IPS DF 6.9 (cell line): ENCODE data around the gene MYO3B.

Experiments
- DNase-seq: peaks from one replicate; pipeline ENCODE4 v3.0.0-alpha.2; 2013; ENCODE audit warnings: low read depth, low spot score
- H3K27ac ChIP-seq: one replicate; pipeline ENCODE4 v1.5.1; 2013; ENCODE audit warnings: low read length, control low read depth
- H3K27me3 ChIP-seq: 2 replicates; pipeline ENCODE4 v1.6.1; 2013; ENCODE audit warnings: mild to moderate bottlenecking, low read length; ENCODE audit not compliant: control insufficient read depth, insufficient read depth
- H3K36me3 ChIP-seq: 2 replicates; pipeline ENCODE4 v1.6.1; 2013; ENCODE audit warnings: low read length; ENCODE audit not compliant: control insufficient read depth, insufficient read depth
- H3K4me1 ChIP-seq: 2 replicates; pipeline ENCODE4 v1.6.1; 2013; ENCODE audit warnings: low read length; ENCODE audit not compliant: control insufficient read depth, insufficient read depth
- H3K4me3 ChIP-seq: 2 replicates; pipeline ENCODE4 v1.5.1; 2013; ENCODE audit warnings: mild to moderate bottlenecking, low read length
- H3K9me3 ChIP-seq: 2 replicates; pipeline ENCODE4 v1.6.1; 2013; ENCODE audit warnings: low read length, inconsistent platforms; ENCODE audit not compliant: control insufficient read depth, insufficient read depth
- WGBS: extraction: QIAGEN DNeasy Blood & Tissue Kit; methylation state at CpG from one replicate; pipeline ENCODE4 v1.1.7; 2013; ENCODE audit warnings: mixed read lengths, missing lambda C conversion rate; ENCODE audit not compliant: insufficient read length, insufficient coverage; 5-methylcytosine and 5-hydroxymethylcytosine counted together

The MYO3B gene

GRCh38 chr2:170161516-170162270, 16.3 kb upstream of the MYO3B start:
- DNase-seq: no peak
- Histone ChIP-seq H3K9me3 (no peaks in the 10 kb centered on the region), H3K27me3 (no peaks in the 10 kb centered on the region), H3K36me3 (no peaks in the 10 kb centered on the region), H3K4me1 (no peaks in the 10 kb centered on the region; the same call in 1 of the 2 replicates), H3K27ac (no peak overlapping the region), H3K4me3 (no peak overlapping the region)
- WGBS: no CpG with 5 or more reads among the region's 4 CpGs

DNA sequence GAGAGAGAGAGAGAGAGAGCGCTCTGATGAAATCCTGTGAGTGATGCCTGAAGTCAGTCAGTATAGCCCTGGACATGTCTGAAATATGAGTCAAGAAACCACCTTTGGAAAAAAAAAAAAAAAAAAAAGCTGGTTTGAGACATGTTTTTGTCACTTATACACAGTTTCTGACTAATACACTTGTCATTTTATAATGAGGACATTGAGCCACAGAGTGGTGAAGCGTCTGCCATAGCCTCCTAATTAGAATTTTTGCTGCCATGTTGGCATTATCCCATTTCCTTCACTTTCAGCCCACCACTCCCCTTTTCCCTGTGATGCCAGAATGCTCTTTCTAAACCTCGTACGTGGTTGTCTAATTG, 15.7 kb upstream of the MYO3B start:
- Histone ChIP-seq H3K36me3 (no peaks in the 10 kb centered on the region), H3K4me3 (no peak overlapping the region), H3K4me1 (no peaks in the 10 kb centered on the region; the same call in 1 of the 2 replicates), H3K27me3 (no peaks in the 10 kb centered on the region), H3K9me3 (no peaks in the 10 kb centered on the region), H3K27ac (no peak overlapping the region)
- no CpG with 5 or more reads among the region's 4 CpGs for WGBS
- DNase-seq: no peak

DNA sequence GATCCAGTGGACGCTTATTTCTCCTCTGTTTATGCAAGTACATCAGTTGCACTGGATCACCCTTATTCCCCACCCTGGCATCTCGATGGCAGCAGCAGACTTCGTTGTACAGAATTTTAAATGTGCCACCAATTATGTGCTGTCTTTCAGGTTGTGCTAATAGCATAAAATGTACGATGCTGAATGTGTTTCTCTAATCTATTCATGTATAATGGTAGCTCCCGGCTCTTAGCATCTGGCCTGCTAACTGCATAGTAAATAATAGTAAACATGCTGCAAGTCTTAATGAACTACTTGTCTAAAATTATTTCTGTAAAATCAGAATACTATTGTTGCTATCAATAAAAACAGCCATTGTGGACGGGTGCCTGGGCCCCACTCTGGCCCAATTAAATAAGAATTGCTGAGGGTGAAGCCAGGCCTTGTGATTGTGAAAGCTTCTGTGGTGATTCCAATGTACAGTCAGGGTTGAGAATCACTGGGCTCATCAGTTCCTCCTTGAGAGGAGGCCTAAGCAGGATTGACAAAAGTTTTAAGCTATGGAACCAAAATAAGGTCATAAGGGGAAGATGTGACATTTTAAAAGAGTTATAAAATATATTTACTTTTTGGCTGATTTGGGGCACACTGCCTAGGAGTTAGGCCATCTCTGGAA, 14.4 kb upstream of the MYO3B start:
- H3K27ac ChIP-seq: no peak overlapping the region
- no CpG with 5 or more reads among the region's 6 CpGs for WGBS
- no peak overlapping the region for H3K4me3 ChIP-seq
- DNase-seq: no peak
- H3K4me1 ChIP-seq: no peaks in the 10 kb centered on the region; the same call in 1 of the 2 replicates
- no peaks in the 10 kb centered on the region for H3K9me3 ChIP-seq
- H3K27me3 ChIP-seq: no peaks in the 10 kb centered on the region
- H3K36me3 ChIP-seq: no peaks in the 10 kb centered on the region

- no peak for DNase-seq
- no peak overlapping the region for H3K27ac ChIP-seq
- no peaks in the 10 kb centered on the region for H3K36me3 ChIP-seq
- no CpG with 5 or more reads among the region's 2 CpGs for WGBS
- H3K27me3 ChIP-seq: no peaks in the 10 kb centered on the region
- H3K4me1 ChIP-seq: no peaks in the 10 kb centered on the region; the same call in 1 of the 2 replicates
- no peaks in the 10 kb centered on the region for H3K9me3 ChIP-seq
- H3K4me3 ChIP-seq: no peak overlapping the region
These were observed 12.8 kb upstream of the MYO3B start for GRCh38 chr2:170165129-170165528.

DNA sequence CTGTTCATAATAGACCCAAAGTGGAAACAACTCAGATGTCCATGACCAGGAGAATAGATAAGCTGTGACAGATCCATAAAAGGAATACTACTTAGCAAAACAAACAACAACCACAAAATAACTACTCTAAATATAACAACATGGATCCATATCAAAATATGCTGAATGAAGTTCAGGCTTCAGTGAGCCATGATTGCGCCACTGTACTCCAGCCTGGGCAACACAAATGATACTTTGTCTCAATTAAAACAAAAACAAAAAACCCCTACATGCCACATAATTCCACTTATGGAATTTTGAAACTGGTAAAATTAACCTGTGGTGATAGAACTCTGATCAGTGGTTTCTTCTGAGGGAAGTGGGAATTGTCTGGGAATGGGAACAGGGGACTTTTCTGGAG, 11.2 kb upstream of the MYO3B start:
- Histone ChIP-seq H3K27me3 (no peaks in the 10 kb centered on the region), H3K4me1 (peaks cover 2% of the 10 kb centered on the region; the same call in 1 of the 2 replicates), H3K4me3 (no peak overlapping the region), H3K36me3 (no peaks in the 10 kb centered on the region), H3K27ac (no peak overlapping the region), H3K9me3 (no peaks in the 10 kb centered on the region)
- no CpG with 5 or more reads among the region's 1 CpG for WGBS
- DNase-seq: no peak

GRCh38 chr2:170170281-170171040, 7.5 kb upstream of the MYO3B start:
- peaks cover 2% of the 10 kb centered on the region; the same call in 1 of the 2 replicates for H3K4me1 ChIP-seq
- no peaks in the 10 kb centered on the region for H3K36me3 ChIP-seq
- no CpG with 5 or more reads among the region's 5 CpGs for WGBS
- no peaks in the 10 kb centered on the region for H3K9me3 ChIP-seq
- H3K4me3 ChIP-seq: no peak overlapping the region
- no peak for DNase-seq
- no peaks in the 10 kb centered on the region for H3K27me3 ChIP-seq
- H3K27ac ChIP-seq: no peak overlapping the region

DNA sequence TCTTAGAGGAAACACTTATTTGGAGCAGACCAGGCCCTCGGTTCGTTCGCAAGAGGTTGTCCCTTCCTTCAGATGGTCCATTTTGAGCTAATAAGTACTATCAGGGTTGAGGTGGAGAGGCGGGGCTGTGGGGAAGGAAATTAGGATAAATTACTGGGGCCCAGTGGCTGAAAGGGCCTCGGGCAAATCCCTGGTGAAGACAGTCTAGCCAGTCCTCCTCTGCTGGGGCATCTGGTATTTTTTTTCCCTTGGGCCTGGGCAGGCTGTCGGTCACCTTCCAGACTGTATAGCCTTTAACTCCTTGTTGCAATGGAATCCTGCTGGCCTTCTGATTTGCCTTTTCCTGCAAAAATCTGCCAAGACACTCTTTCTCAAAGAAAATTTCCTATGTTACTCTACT, 1.7 kb upstream of the MYO3B start:
- H3K27ac ChIP-seq: no peak overlapping the region
- WGBS: no CpG with 5 or more reads among the region's 6 CpGs
- H3K36me3 ChIP-seq: no peaks in the 10 kb centered on the region
- H3K27me3 ChIP-seq: no peaks in the 10 kb centered on the region
- H3K4me3 ChIP-seq: no peak overlapping the region
- no peaks in the 10 kb centered on the region for H3K9me3 ChIP-seq
- no peak for DNase-seq
- H3K4me1 ChIP-seq: no peaks in the 10 kb centered on the region

- Histone ChIP-seq H3K9me3 (no peaks in the 10 kb centered on the region), H3K4me1 (no peaks in the 10 kb centered on the region), H3K36me3 (no peaks in the 10 kb centered on the region), H3K27me3 (no peaks in the 10 kb centered on the region), H3K4me3 (no peak overlapping the region), H3K27ac (no peak overlapping the region)
- no CpG with 5 or more reads among the region's 3 CpGs for WGBS
- no peak for DNase-seq
These were observed 2.2 kb downstream of the MYO3B start for GRCh38 chr2:170180031-170180566.

DNA sequence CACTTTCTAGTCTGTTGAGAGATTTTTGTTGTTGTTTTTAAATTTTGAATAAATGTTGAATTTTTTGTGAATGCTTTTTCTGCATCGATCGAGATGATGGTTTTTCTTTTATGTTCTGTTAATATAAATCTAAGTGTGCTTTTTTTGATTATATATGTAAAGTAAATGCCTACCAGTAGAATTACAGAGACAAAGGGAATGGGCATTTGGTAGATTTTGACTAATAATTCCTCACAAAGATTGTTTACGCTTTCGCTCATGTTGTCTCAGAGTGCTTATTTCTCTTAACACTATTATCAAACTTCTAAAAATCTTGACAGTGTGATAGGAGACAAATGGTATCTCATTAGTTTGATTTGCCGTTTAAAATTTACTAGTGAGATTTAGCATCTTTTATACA, 3.7 kb downstream of the MYO3B start:
- Histone ChIP-seq H3K27me3 (no peaks in the 10 kb centered on the region), H3K4me1 (no peaks in the 10 kb centered on the region), H3K27ac (no peak overlapping the region), H3K4me3 (no peak overlapping the region), H3K9me3 (no peaks in the 10 kb centered on the region), H3K36me3 (no peaks in the 10 kb centered on the region)
- no peak for DNase-seq
- 100% methylated on average over 2 of the region's 5 CpGs for WGBS

DNA sequence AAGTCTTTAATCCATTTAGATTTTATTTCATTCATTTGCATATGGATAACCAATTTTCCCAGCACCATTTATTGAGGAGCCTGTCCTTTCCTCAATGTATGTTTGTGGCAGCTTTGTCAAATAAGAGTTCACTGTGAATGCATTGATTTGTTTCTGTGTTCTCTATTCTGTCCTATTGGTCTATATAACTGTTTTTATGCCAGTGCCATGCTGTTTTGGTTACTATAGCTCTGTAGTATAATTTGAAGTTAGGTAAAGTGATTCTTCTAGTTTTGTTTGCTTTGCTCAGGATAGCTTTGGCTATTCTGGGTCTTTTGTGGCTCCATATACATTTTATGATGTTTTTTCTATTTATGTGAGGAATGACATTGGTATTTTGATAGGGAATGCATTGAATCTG, 7.4 kb downstream of the MYO3B start:
- Histone ChIP-seq H3K4me1 (no peaks in the 10 kb centered on the region), H3K9me3 (no peaks in the 10 kb centered on the region), H3K4me3 (no peak overlapping the region), H3K27me3 (no peaks in the 10 kb centered on the region), H3K27ac (no peak overlapping the region), H3K36me3 (no peaks in the 10 kb centered on the region)
- DNase-seq: no peak
